ENCODE data around the gene SPAG6.

SPAG6 gene

GRCh38 chr10:22464966-22465629, 119.8 kb downstream of the SPAG6 start:
- FAIRE-seq, result no peak

- FAIRE-seq, result no peak
These were observed 121.6 kb downstream of the SPAG6 start for GRCh38 chr10:22466763-22467334.
